Memory B cell (primary cell): Measurements from ENCODE around the gene MUC16.
"Not testable (repeated sequence)": the region's sequence is repeated elsewhere in the genome, so short reads cannot be mapped to it uniquely, and the experiment has no call there.

ENCODE experiments used
- ATAC-seq: fragments of 150-1000 bp; cut with Tn5 transposase; 2 replicates; pipeline ENCODE4 v1.10.0; 2021; ENCODE audit warnings: low read depth, mild to moderate bottlenecking, moderate library complexity
- DNase-seq, 2 donors: peaks; one replicate each; pipeline ENCODE4 v3.0.0; 2022; ENCODE audit warnings: low spot score in 2 of 2
- H3K27ac Mint-ChIP-seq: one replicate; pipeline ENCODE4 v1.8.0; 2022; ENCODE audit warnings: mild to moderate bottlenecking, moderate library complexity, mixed read lengths
- H3K27me3 Mint-ChIP-seq: one replicate; pipeline ENCODE4 v1.8.0; 2022; ENCODE audit warnings: mixed read lengths
- H3K36me3 Mint-ChIP-seq: one replicate; pipeline ENCODE4 v1.8.0; 2022; ENCODE audit warnings: mild to moderate bottlenecking, mixed read lengths
- H3K4me1 Mint-ChIP-seq: one replicate; pipeline ENCODE4 v1.8.0; 2022; ENCODE audit warnings: mixed read lengths
- H3K4me3 Mint-ChIP-seq: one replicate; pipeline ENCODE4 v1.8.0; 2022; ENCODE audit warnings: mild to moderate bottlenecking, moderate library complexity, mixed read lengths
- H3K9me3 Mint-ChIP-seq: one replicate; pipeline ENCODE4 v1.8.0; 2022; ENCODE audit warnings: mixed read lengths

The MUC16 gene

DNA sequence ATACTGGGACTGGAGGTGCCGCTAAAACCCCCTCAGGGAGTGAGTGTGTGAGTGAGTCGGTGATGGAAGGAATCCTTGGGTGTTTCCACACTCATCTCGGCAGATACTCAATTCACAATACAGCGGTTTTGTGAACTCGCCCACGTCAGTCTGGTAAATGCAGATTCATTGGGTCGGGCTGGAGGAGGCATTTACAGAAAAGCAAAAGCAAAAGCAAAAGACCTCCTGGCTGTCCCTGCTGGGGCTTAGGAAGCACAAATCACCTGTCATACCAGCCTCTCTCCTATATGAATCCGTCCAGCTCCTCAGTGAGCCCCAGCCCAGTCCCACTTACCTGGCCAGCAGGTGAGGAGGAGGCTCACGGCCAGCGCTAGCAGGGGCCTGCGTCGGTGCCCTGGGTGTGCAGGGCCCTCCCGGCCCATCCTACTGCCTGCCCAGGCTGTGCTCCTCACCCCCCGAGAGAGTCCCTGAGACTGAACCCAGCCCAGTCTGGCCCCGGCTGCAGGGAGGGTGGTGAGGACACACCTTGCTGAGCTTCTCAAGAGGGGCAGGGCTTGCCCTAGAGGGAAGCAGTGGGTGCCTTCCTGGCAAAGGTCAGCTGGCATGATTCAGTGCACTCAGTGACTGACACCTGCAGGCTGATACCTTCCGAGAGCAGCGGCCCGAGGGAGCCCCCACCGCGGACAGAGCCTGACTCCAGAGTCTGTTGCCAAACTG is at the start of gene MUC16:
TSS of gene MUC16 (minus strand) at position 475 of the 717 bp plus-strand sequence.
- H3K9me3 Mint-ChIP-seq: peaks cover 8% of the 10 kb centered on the region
- H3K27me3 Mint-ChIP-seq: peaks cover 6% of the 10 kb centered on the region
- peak within 1 kb of the TSS; percentile 76 for H3K4me3 Mint-ChIP-seq
- no peaks in the 10 kb centered on the region for H3K36me3 Mint-ChIP-seq
- H3K27ac Mint-ChIP-seq: peak within 1 kb of the TSS; percentile 10
- DNase-seq (no peak), ATAC-seq (no peak)
- H3K4me1 Mint-ChIP-seq: no peaks in the 10 kb centered on the region

DNA sequence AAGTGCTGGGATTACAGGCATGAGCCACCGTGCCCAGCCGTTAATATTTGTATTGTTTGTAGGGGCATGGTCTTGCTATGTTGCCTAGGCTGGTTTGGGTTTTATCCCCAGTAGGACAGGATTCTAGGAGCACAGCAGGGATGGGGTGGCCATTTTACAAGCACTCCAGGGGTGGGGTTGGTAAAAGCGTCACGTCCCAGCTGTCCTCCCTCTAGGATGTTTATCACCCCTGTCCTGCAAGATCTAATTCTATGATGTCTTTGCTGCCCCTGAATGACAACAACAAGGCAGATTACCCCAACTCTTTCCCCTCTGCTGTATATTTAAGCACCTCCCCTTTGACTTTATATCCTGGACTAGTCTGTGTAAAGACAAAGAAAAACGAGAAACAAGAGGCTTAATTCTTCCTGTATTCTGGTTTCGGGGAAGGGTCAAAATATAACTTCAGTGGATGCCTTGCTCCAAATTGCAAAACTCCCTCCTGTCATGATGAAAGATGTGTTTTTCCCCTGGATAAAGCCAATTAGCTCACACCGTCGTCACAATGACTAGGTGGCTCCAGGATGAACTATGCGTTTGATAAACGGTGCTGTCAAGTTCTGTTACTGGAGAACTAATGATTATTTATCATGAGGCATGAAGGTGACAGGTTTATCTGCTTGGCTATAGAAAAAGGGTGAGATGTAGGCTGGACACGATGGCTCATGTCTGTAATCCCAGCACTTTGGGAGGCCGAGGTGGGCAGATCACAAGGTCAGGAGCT is 48.9 kb upstream of the MUC16 start:
- no peaks in the 10 kb centered on the region for H3K4me1 Mint-ChIP-seq
- H3K9me3 Mint-ChIP-seq: peaks cover 7% of the 10 kb centered on the region
- H3K36me3 Mint-ChIP-seq: peaks cover 2% of the 10 kb centered on the region
- ATAC-seq (no peak), DNase-seq (no peak)
- H3K27ac Mint-ChIP-seq: no peak overlapping the region
- no peak overlapping the region for H3K4me3 Mint-ChIP-seq
- peaks cover 2% of the 10 kb centered on the region for H3K27me3 Mint-ChIP-seq

DNA sequence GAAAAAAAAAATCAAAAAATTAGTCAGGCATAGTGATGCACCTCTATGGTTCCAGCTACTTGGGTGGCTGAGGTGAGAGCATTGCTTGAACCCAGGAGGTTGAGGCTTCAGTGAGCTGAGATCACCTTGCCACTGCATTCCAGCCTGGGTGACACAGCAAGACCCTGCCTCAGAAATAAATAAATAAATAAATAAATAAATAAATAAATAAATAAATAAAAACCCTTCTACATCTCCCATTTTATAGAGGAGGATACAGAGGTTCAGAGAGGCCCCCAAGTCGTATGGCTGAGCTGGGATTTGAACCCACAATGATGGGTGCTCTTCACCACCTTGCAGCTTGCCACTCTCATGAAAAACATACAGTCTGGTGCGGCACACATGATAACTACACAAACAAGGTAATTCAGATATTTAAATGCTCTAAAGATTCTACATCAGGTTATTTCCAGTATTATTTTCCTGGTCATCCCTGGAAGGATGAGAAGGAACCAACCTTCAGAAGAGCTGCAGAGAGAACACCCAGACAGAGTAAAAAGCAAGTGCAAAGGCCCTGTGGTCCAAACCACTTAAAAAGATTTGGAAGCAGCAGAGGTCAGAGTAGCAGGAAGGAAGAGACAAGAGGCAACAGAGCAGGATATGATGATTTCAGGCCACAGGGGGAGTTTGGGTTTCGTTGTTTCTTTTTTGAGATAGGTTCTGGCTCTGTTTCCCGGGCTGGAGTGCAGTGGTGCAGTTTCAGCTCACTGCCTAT is 47.5 kb upstream of the MUC16 start:
- Mint-ChIP-seq H3K4me3 (no peak overlapping the region), H3K4me1 (no peaks in the 10 kb centered on the region), H3K27ac (no peak overlapping the region), H3K36me3 (peaks cover 2% of the 10 kb centered on the region), H3K9me3 (peaks cover 6% of the 10 kb centered on the region), H3K27me3 (peaks cover 2% of the 10 kb centered on the region)
- ATAC-seq (no peak), DNase-seq (no peak)

DNA sequence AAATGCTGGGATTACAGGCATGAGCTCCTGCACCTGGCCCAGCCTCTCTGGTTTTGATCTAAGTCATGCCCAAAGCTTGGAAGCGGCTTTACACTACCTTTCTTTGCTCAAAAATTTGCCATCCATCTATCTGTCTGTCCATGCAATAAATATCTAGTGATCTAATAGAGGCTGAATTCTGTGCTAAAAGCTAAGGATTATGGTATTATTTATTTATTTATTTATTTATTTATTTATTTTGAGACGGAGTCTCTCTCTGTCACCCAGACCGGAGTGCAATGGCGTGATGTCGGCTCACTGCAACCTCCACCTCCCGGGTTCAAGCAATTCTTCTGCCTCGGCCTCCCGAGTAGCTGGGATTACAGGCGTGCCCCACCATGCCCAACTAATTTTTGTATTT is 45.9 kb upstream of the MUC16 start:
- H3K27me3 Mint-ChIP-seq, H3K4me3 Mint-ChIP-seq, H3K9me3 Mint-ChIP-seq, ATAC-seq, DNase-seq, H3K27ac Mint-ChIP-seq, H3K36me3 Mint-ChIP-seq, H3K4me1 Mint-ChIP-seq: not testable (repeated sequence)

DNA sequence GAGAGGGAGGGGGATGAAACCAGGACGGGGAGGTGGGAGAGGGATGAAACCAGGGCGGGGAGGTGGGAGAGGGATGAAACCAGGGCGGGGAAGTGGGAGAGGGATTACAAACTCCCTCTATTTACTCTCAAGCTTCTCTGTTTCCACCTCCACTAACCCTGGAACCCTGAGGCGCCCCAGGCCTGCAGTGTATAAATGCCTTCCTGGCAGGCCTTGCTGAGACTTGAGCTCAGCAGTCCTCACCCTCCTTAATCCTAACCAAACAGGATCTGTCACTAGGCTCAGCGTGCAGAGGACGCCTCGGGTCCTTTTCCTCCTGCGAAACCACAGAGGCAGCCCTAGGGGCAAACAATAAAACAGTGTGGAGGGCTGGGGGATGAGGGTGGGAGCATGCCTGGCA is 44.6 kb upstream of the MUC16 start:
- Mint-ChIP-seq H3K4me1 (no peaks in the 10 kb centered on the region), H3K27me3 (peaks cover 2% of the 10 kb centered on the region), H3K36me3 (peaks cover 2% of the 10 kb centered on the region), H3K4me3 (no peak overlapping the region), H3K9me3 (peaks cover 6% of the 10 kb centered on the region), H3K27ac (no peak overlapping the region)
- ATAC-seq (no peak), DNase-seq (no peak)

DNA sequence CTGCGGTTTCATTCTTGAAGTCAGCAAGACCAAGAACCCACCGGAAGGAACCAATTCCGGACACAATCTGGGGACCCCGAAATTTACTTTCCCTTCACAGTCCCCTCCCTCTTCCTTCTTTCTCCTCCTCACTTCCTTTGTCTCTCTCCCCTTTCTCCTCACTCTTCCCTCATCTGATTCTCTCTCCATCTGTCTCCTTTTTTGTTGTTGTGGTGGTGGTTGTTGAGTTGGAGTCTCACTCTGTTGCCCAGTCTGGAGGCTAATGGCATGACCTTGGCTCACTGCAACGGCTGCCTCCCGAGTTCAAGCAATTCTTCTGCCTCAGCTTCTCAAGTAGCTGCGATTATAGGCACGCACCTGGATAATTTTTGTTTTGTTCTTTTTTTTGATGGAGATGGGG is 44.0 kb upstream of the MUC16 start:
- Mint-ChIP-seq H3K9me3 (peaks cover 6% of the 10 kb centered on the region), H3K4me1 (no peaks in the 10 kb centered on the region), H3K27me3 (peaks cover 2% of the 10 kb centered on the region), H3K36me3 (peaks cover 2% of the 10 kb centered on the region), H3K4me3 (no peak overlapping the region), H3K27ac (no peak overlapping the region)
- no peak for ATAC-seq
- DNase-seq: no peak

DNA sequence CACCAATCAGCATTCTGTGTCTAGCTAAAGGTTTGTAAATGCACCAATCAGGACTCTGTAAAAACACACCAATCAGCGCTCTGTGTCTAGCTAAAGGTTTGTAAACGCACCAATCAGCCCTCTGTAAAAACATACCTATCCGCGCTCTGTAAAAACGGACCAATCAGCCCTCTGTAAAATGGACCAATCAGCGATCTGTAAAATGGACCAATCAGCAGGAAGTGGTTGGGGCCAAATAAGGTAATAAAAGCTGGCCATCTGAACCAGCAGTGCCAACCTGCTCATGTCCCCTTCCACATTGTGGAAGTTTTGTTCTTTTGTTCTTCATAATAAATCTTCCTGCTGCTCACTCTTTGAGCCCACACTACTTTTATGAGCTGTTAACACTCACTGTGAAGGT is 43.5 kb upstream of the MUC16 start:
- H3K9me3 Mint-ChIP-seq, DNase-seq, H3K4me1 Mint-ChIP-seq, H3K27me3 Mint-ChIP-seq, H3K36me3 Mint-ChIP-seq, ATAC-seq, H3K4me3 Mint-ChIP-seq, H3K27ac Mint-ChIP-seq: not testable (repeated sequence)

DNA sequence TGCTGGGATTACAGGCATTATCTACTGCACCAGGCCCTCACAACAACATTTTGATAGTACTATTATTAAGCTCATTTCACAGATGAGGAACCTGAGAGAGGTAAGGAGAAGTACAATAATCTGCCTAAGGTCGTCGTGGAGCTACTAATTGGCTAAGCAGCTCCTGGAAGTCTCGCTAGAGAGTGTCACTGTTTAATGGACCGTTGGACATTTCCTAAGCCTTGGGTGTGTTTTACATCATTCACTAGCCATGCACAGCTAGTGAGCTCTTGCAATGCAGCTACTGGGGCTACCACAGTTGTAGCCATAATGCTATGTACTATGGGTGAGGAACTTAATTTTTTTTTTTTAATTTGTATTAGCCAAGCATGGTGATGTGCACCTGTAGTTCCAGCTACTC is 42.7 kb upstream of the MUC16 start:
- Mint-ChIP-seq H3K27ac (no peak overlapping the region), H3K27me3 (peaks cover 1% of the 10 kb centered on the region), H3K4me3 (no peak overlapping the region), H3K9me3 (peaks cover 5% of the 10 kb centered on the region), H3K36me3 (peaks cover 1% of the 10 kb centered on the region), H3K4me1 (no peaks in the 10 kb centered on the region)
- ATAC-seq: no peak
- no peak for DNase-seq

DNA sequence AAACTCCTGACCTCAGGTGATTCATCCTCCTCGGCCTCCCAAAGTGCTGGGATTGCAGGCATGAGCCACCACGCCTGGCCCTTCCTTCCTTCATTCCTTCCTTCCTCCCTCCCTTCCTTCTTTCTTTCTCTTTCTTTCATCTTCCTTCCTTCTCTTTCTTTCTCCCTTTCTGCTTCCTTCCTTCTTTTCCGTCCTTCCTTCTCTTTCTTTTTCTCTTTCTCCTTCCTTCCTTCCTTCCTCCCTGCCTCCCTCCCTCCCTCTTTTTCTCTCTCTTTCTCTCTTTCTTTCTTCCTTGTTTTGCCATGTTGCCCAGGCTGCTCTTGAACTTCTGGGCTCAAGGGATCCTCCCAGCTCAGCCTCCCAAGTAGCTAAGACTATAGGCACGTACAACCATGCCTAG is 36.5 kb upstream of the MUC16 start:
- DNase-seq (no peak), ATAC-seq (no peak)
- H3K4me1 Mint-ChIP-seq: no peaks in the 10 kb centered on the region
- peaks cover 7% of the 10 kb centered on the region for H3K9me3 Mint-ChIP-seq
- no peak overlapping the region for H3K4me3 Mint-ChIP-seq
- H3K27me3 Mint-ChIP-seq: peaks cover 3% of the 10 kb centered on the region
- H3K27ac Mint-ChIP-seq: no peak overlapping the region
- H3K36me3 Mint-ChIP-seq: peaks cover 5% of the 10 kb centered on the region

DNA sequence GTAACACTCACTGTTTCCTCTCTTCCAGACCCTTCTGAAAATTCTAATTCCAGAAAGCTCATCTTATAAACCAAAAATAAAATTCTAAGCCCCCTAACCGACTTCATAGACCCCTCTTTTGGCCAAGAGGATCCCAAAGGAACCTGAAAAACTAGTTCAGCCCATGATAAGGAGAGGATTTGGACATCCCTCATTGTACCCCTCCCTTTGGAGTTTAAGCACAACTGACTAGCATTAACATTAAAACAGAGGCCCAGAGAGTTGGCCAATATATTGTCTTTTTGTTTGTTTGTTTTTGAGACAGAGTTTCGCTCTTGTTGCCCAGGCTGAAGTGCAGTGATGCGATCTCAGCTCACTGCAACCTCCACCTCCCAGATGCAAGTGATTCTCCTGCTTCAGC is 34.2 kb upstream of the MUC16 start:
- H3K36me3 Mint-ChIP-seq: peaks cover 5% of the 10 kb centered on the region
- H3K4me3 Mint-ChIP-seq: no peak overlapping the region
- no peak for DNase-seq
- peaks cover 11% of the 10 kb centered on the region for H3K9me3 Mint-ChIP-seq
- H3K4me1 Mint-ChIP-seq: no peaks in the 10 kb centered on the region
- H3K27me3 Mint-ChIP-seq: peaks cover 3% of the 10 kb centered on the region
- H3K27ac Mint-ChIP-seq: no peak overlapping the region
- ATAC-seq: no peak

DNA sequence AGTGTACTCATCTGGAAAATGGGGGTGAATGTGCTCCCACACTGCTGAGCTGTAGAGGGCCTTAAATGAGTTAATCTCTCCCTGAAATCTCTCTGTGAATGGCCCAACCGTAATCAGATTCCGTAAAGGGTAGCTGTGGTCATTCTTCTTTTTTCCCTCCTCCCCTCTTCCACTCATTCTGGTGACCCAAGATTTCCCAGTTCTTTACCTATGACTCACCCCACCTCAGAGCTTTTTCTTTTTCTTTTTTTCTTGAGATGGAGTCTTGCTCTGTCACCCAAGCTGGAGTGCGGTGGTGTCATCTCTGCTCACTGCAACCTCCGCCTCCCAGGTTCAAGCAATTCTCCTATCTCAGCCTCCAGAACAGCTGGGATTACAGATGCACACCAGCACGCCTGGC is 33.3 kb upstream of the MUC16 start:
- DNase-seq (no peak), ATAC-seq (no peak)
- H3K36me3 Mint-ChIP-seq: peaks cover 5% of the 10 kb centered on the region
- H3K27ac Mint-ChIP-seq: no peak overlapping the region
- H3K4me1 Mint-ChIP-seq: no peaks in the 10 kb centered on the region
- no peak overlapping the region for H3K4me3 Mint-ChIP-seq
- H3K9me3 Mint-ChIP-seq: peaks cover 11% of the 10 kb centered on the region
- H3K27me3 Mint-ChIP-seq: peaks cover 3% of the 10 kb centered on the region

DNA sequence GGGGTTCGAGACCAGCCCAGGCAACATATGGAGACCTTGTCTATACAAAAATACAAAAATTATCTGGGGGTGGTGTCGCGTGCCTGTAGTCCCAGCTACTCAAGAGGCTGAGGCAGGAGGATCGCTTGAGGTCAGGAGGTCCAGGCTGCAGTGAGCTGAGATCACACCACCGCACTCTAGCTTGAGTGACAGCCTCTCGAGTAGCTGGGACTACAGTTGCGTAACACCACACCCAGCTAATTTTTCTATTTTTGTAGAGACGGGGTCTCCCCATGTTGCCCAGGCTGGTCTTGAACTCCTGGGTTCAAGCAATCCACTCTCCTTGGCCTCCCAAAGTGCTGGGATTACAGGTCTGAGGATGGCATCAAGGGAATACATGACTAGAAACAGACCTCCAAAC is 30.8 kb upstream of the MUC16 start:
- peaks cover under 1% of the 10 kb centered on the region for H3K36me3 Mint-ChIP-seq
- no peak for DNase-seq
- no peak overlapping the region for H3K4me3 Mint-ChIP-seq
- H3K9me3 Mint-ChIP-seq: peaks cover 11% of the 10 kb centered on the region
- no peaks in the 10 kb centered on the region for H3K4me1 Mint-ChIP-seq
- no peak overlapping the region for H3K27ac Mint-ChIP-seq
- peaks cover 1% of the 10 kb centered on the region for H3K27me3 Mint-ChIP-seq
- no peak for ATAC-seq

DNA sequence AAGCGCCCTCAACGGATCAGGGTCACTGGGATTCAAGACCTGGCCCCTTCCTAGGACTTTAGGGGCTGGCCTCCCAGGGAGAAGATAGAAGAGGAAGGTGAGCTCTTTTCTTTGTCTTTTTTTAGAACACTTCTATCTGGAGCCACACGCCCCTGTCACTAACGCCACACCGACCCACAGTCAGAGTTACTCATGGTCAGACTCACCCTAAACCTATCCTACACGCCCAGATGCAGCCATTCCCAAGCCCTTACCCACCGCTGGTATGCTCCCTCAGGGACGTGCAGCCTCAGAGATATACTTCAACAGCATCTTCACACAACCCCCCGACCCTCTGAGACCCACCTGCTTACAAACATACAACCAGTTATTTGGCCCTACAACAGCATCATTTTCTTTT is 29.9 kb upstream of the MUC16 start:
- Mint-ChIP-seq H3K27me3 (peaks cover 1% of the 10 kb centered on the region), H3K9me3 (peaks cover 11% of the 10 kb centered on the region), H3K27ac (no peak overlapping the region), H3K4me1 (no peaks in the 10 kb centered on the region), H3K4me3 (no peak overlapping the region), H3K36me3 (no peaks in the 10 kb centered on the region)
- no peak for DNase-seq
- ATAC-seq: no peak

DNA sequence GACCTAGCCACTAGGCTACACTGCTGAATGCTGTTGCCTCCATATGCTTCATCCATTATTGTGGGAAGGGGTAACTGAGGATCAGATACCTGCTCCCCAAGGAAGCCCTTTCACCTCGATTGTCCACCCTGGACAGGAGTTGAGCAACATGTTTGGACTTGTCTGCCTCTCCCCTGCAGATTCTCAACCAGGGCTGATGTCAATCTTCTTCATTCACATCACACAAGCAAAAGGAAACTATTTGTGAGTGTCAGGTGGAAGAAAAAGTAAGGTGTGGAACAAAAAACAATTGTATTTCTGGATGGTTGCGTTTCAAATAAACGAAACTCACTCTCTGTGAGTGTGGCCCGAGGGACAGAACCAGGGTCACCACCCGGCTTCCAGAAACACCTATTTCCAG is 29.5 kb upstream of the MUC16 start:
- DNase-seq (no peak), ATAC-seq (no peak)
- peaks cover 11% of the 10 kb centered on the region for H3K9me3 Mint-ChIP-seq
- no peak overlapping the region for H3K4me3 Mint-ChIP-seq
- H3K27ac Mint-ChIP-seq: no peak overlapping the region
- no peaks in the 10 kb centered on the region for H3K4me1 Mint-ChIP-seq
- H3K27me3 Mint-ChIP-seq: peaks cover 1% of the 10 kb centered on the region
- no peaks in the 10 kb centered on the region for H3K36me3 Mint-ChIP-seq
